HCT116 (cell line): ENCODE measurements around the gene YAP1. TPM values are rescaled to one million over a fixed set of nuclear protein-coding genes. Genes with fewer than 3 reads are reported as not detected.
A peak's percentile ranks its signal among the peaks of the same experiment; 100 is the strongest.

ENCODE experiments used
- ATAC-seq: fragments of 200-7000 bp; cut with Tn5 transposase; 2 replicates; pipeline ENCODE4 v1.9.1; 2020; ENCODE audit warnings: mild to moderate bottlenecking, moderate library complexity
- BruUV-seq: library from RNA; stranded (reverse); fragments of 400-500 nt; replicated peaks from 2 replicates; lab custom pipeline; 2021; lab: Mats Ljungman, UMichigan
- CTCF ChIA-PET: fragments of 300-600 bp; sonication (Branson Sonifier 250); formaldehyde crosslinking; loops from one replicate; lab custom pipeline; 2021; ENCODE audit warnings: antibody characterized with exemption; lab: Charles Lee
- POLR2A ChIA-PET: fragments of 300-600, 350-600 bp; sonication (Branson Sonifier 250); formaldehyde crosslinking; loops from one replicate; lab custom pipeline; 2021; ENCODE audit warnings: antibody characterized with exemption; lab: Charles Lee
- RAD21 ChIA-PET, 2 experiments: fragments of 300-600 bp; sonication (Branson Sonifier 250); formaldehyde crosslinking; loops; one replicate each; lab custom pipeline; 2023; ENCODE audit warnings: low total read pairs in 2 of 2; ENCODE audit not compliant: uncharacterized antibody in 2 of 2, unreplicated experiment in 2 of 2, low non-redundant PET in 1 of 2; lab: Charles Lee
- DNase-seq: peaks from one replicate; pipeline ENCODE4 v3.0.0-alpha.2; 2010; ENCODE audit warnings: low read depth, low spot score
- H2AFZ ChIP-seq: fragments of 200-600 bp; shearing (Covaris generic), sonication (generic); 2 replicates; pipeline ENCODE4 v1.6.1; 2017; ENCODE audit warnings: low read depth, mixed run types, mixed read lengths, antibody characterized with exemption, low read length; ENCODE audit not compliant: poor library complexity, severe bottlenecking
- H3K27ac ChIP-seq: 2 replicates; pipeline ENCODE4 v1.5.1; 2012; ENCODE audit warnings: low read depth, low read length
- H3K27me3 ChIP-seq: fragments of 200-600 bp; sonication (generic); 2 replicates; pipeline ENCODE4 v1.6.1; 2016; ENCODE audit warnings: mixed run types, low read length, mixed read lengths; ENCODE audit not compliant: insufficient read depth
- H3K36me3 ChIP-seq, 2 experiments: fragments of 200-500 bp in 1 of 2; fragments of 200-600 bp in 1 of 2; sonication (Bioruptor generic) in 1 of 2; sonication (generic) in 1 of 2; 2 replicates each; pipeline versions ENCODE4 v1.5.1 to v1.6.1; 2014 to 2016; ENCODE audit warnings: low read length in 2 of 2, inconsistent platforms in 1 of 2, mixed read lengths in 1 of 2, mixed run types in 1 of 2; ENCODE audit not compliant: insufficient read depth in 2 of 2, control insufficient read depth in 1 of 2
- H3K4me1 ChIP-seq, 2 experiments: fragments of 200-600 bp in 1 of 2; sonication (generic) in 1 of 2; 2 replicates each; pipeline versions ENCODE4 v1.5.1 to v1.6.1; 2012 to 2017; ENCODE audit warnings: low read length in 2 of 2, inconsistent platforms in 1 of 2, mild to moderate bottlenecking in 1 of 2, mixed read lengths in 1 of 2, mixed run types in 1 of 2, moderate library complexity in 1 of 2; ENCODE audit not compliant: insufficient read depth in 2 of 2, control insufficient read depth in 1 of 2
- H3K4me2 ChIP-seq: fragments of 200-600 bp; sonication (generic); 2 replicates; pipeline ENCODE4 v1.6.1; 2017; ENCODE audit warnings: mixed run types, low read length, mixed read lengths
- H3K4me3 ChIP-seq, 2 experiments: fragments of 200-600 bp in 1 of 2; sonication (generic) in 1 of 2; replicated peaks in 1 of 2; 2 replicates each; pipeline ENCODE4 v1.5.1; 2011 to 2016; ENCODE audit warnings: low read length in 2 of 2, control low read depth in 1 of 2, low read depth in 1 of 2, mild to moderate bottlenecking in 1 of 2, mixed read lengths in 1 of 2, mixed run types in 1 of 2
- H3K79me2 ChIP-seq: fragments of 200-600 bp; sonication (generic); 2 replicates; pipeline ENCODE4 v1.6.1; 2017; ENCODE audit warnings: mild to moderate bottlenecking, mixed run types, low read length, moderate library complexity, mixed read lengths; ENCODE audit not compliant: insufficient read depth
- H3K9ac ChIP-seq: fragments of 200-600 bp; sonication (generic); 2 replicates; pipeline ENCODE4 v1.6.1; 2016; ENCODE audit warnings: low read length, mixed read lengths
- H3K9me2 ChIP-seq: fragments of 200-600 bp; sonication (generic), shearing (Covaris generic); 2 replicates; pipeline ENCODE4 v1.6.1; 2017; ENCODE audit warnings: mixed run types, mild to moderate bottlenecking, moderate library complexity; ENCODE audit not compliant: insufficient read depth
- H3K9me3 ChIP-seq, 2 experiments: fragments of 200-500 bp in 1 of 2; fragments of 200-600 bp in 1 of 2; sonication (Bioruptor generic) in 1 of 2; sonication (generic) in 1 of 2; 2 replicates each; pipeline ENCODE4 v1.6.1; 2014 to 2017; ENCODE audit warnings: low read length in 2 of 2, mixed read lengths in 2 of 2, inconsistent platforms in 1 of 2, low read depth in 1 of 2, mild to moderate bottlenecking in 1 of 2, mixed run types in 1 of 2, moderate library complexity in 1 of 2; ENCODE audit not compliant: control insufficient read depth in 1 of 2, insufficient read depth in 1 of 2
- H4K20me1 ChIP-seq: fragments of 200-600 bp; sonication (generic), shearing (Covaris generic); 2 replicates; pipeline ENCODE4 v1.6.1; 2017; ENCODE audit warnings: mixed run types, mild to moderate bottlenecking, moderate library complexity; ENCODE audit not compliant: insufficient read depth
- CBX3 ChIP-seq: IDR thresholded peaks from 2 replicates; pipeline ENCODE4 v1.6.1; 2012; ENCODE audit warnings: low read depth
- CEBPB ChIP-seq: IDR thresholded peaks from 2 replicates; pipeline ENCODE4 v1.6.1; 2012; ENCODE audit warnings: low read depth
- CTCF ChIP-seq, 3 experiments: fragments of 200-600 bp in 1 of 3; sonication (generic) in 1 of 3; IDR thresholded peaks in 2 of 3; conservative IDR thresholded peaks in 1 of 3; 2 replicates each; pipeline ENCODE4 v1.5.1; 2012 to 2017; ENCODE audit warnings: low read depth in 2 of 3, low read length in 2 of 3, antibody characterized with exemption in 1 of 3, borderline replicate concordance in 1 of 3, control low read depth in 1 of 3, mild to moderate bottlenecking in 1 of 3, mixed read lengths in 1 of 3, mixed run types in 1 of 3, moderate library complexity in 1 of 3; ENCODE audit not compliant: insufficient read depth in 1 of 3
- ELF1 ChIP-seq: IDR thresholded peaks from 2 replicates; pipeline ENCODE4 v1.6.1; 2012; ENCODE audit warnings: low read depth, borderline replicate concordance
- EZH2phosphoT487 ChIP-seq: fragments of 200-600 bp; IDR thresholded peaks from 2 replicates; pipeline ENCODE4 v1.6.1; 2018; ENCODE audit warnings: antibody characterized with exemption, borderline replicate concordance
- FOSL1 ChIP-seq: IDR thresholded peaks from 2 replicates; pipeline ENCODE4 v1.6.1; 2012; ENCODE audit warnings: low read depth
- JUND ChIP-seq: IDR thresholded peaks from 2 replicates; pipeline ENCODE4 v1.6.1; 2012
- MAX ChIP-seq: IDR thresholded peaks from 2 replicates; pipeline ENCODE4 v1.6.1; 2012
- POLR2A ChIP-seq: IDR thresholded peaks from 2 replicates; pipeline ENCODE4 v1.7.0; 2011; ENCODE audit warnings: borderline replicate concordance; ENCODE audit not compliant: insufficient read depth, insufficient read length; ENCODE audit errors: extremely low read depth
- RAD21 ChIP-seq: IDR thresholded peaks from 2 replicates; pipeline ENCODE4 v1.6.1; 2012; ENCODE audit warnings: low read depth, mild to moderate bottlenecking
- SIN3A ChIP-seq: IDR thresholded peaks from 2 replicates; pipeline ENCODE4 v1.6.1; 2012; ENCODE audit warnings: low read depth
- TCF7L2 ChIP-seq: IDR thresholded peaks from 2 replicates; pipeline ENCODE4 v1.7.0; 2011; ENCODE audit warnings: borderline replicate concordance, inconsistent platforms; ENCODE audit not compliant: insufficient read depth, insufficient read length; ENCODE audit errors: extremely low read depth
- ZBTB33 ChIP-seq: IDR thresholded peaks from 2 replicates; pipeline ENCODE4 v1.6.1; 2011; ENCODE audit warnings: mild to moderate bottlenecking, low read length, moderate library complexity; ENCODE audit not compliant: insufficient replicate concordance; ENCODE audit errors: extremely low read depth
- intact Hi-C: fragments of 100-400 bp; cut with micrococcal nuclease; formaldehyde crosslinking; loops from 2 replicates; pipeline ENCODE4 v1.10.0; 2022
- total RNA-seq: library from RNA; stranded (reverse); gene quantifications from one replicate; pipeline ENCODE4 v1.2.1, GENCODE V29; 2021; ENCODE audit not compliant: unreplicated experiment

The YAP1 gene
- total RNA-seq, 1 experiment from 2014 or later = 88.6 TPM

GRCh38 chr11:102119997-102120396 is 9.8 kb downstream of the YAP1 start (continued):
- TF ChIP-seq MAX (no peak), TCF7L2 (no peak), CBX3 (no peak), FOSL1 (no peak), SIN3A (no peak)

- peak overlapping the region; percentile 36 for H3K27ac ChIP-seq
- TF ChIP-seq FOSL1 (no peak), JUND (no peak), EZH2phosphoT487 (no peak), POLR2A (no peak), ELF1 (no peak), TCF7L2 (no peak), ZBTB33 (no peak), CBX3 (no peak), CTCF (IDR thresholded peaks at IDR 0.05 in 2 of 3, conservative IDR thresholded peaks at IDR 0.05 in 1 of 3; ENCODE audit: borderline replicate concordance in 1 of 3, insufficient read depth in 1 of 3, low read depth in 2 of 3, low read length in 2 of 3) (peak in 1 of 3 experiments; percentile 11; a peak in 1 of 6 replicates), CEBPB (no peak), RAD21 (peak; percentile 16; the same call in 1 of the 2 replicates)
- H3K4me3 ChIP-seq = peak overlapping the region in 1 of 2 experiments; percentile 23; a peak in 1 of 4 replicates
- no peak overlapping the region for H2AFZ ChIP-seq
- H4K20me1 ChIP-seq = no peaks in the 10 kb centered on the region
- no TSS peak for BruUV-seq
- H3K9me2 ChIP-seq = no peaks in the 10 kb centered on the region
- CTCF ChIA-PET = no interaction called here
- H3K4me2 ChIP-seq = peak overlapping the region; percentile 64
- peak overlapping the region; percentile 11; the same call in 1 of the 2 replicates for H3K9ac ChIP-seq
- POLR2A ChIA-PET = interaction anchor here (0.7 kb wide), 1 partner anchor 69 kb away, joined by 4 read pairs; no protein-coding TSS in a partner anchor
- peaks cover 0 to 13% of the 10 kb centered on the region in 2 experiments; a peak in 1 of 4 replicates for H3K36me3 ChIP-seq
- DNase-seq = no peak
- no peaks in the 10 kb centered on the region for H3K27me3 ChIP-seq
- intact Hi-C loops = no loop called here
- H3K9me3 ChIP-seq = no peaks in the 10 kb centered on the region
- peaks cover 67 to 69% of the 10 kb centered on the region in 2 experiments for H3K4me1 ChIP-seq
- RAD21 ChIA-PET = no interaction called here
- ATAC-seq = peak; percentile 62
- peaks cover 100% of the 10 kb centered on the region for H3K79me2 ChIP-seq
These were observed 10.3 kb downstream of the YAP1 start for GRCh38 chr11:102120437-102120973.
